Stomach (tissue), 9 donors: ENCODE measurements around the gene FOSB. TPM values are rescaled to one million over a fixed set of nuclear protein-coding genes. Genes with fewer than 3 reads are reported as not detected.
A peak's percentile ranks its signal among the peaks of the same experiment; 100 is the strongest.

Experiments used
- DNase-seq, 2 donors: peaks; one replicate each; pipeline versions ENCODE4 v3.0.0 to v3.0.0-alpha.2; 2013 to 2019
- H3K27ac ChIP-seq, 5 donors: fragments of 200-600 bp in 4 of 5; sonication (generic) in 4 of 5; one replicate each; pipeline ENCODE4 v1.5.1; 2013 to 2019; ENCODE audit warnings: mild to moderate bottlenecking in 1 of 5, moderate library complexity in 1 of 5
- H3K27me3 ChIP-seq, 3 donors: fragments of 200-600 bp; sonication (generic); one replicate each; pipeline ENCODE4 v1.5.1; 2017 to 2019; ENCODE audit warnings: mixed run types in 1 of 3
- H3K36me3 ChIP-seq, 4 donors: fragments of 200-600 bp; sonication (generic); 1 replicate in 3 of 4; 2 replicates in 1 of 4; pipeline ENCODE4 v1.5.1; 2016 to 2019
- H3K4me1 ChIP-seq, 4 donors: fragments of 200-600 bp; sonication (generic); one replicate each; pipeline ENCODE4 v1.5.1; 2016 to 2019
- H3K4me3 ChIP-seq, 4 donors: fragments of 200-600 bp; sonication (generic) in 3 of 4; one replicate each; pipeline ENCODE4 v1.5.1; 2016 to 2019; ENCODE audit warnings: mild to moderate bottlenecking in 1 of 4
- H3K9me3 ChIP-seq, 4 donors: fragments of 200-600 bp; sonication (generic); one replicate each; pipeline ENCODE4 v1.5.1; 2016 to 2019
- EP300 ChIP-seq: sonication (generic); formaldehyde crosslinking; IDR thresholded peaks from one replicate; pipeline ENCODE4 v1.6.1; 2017; ENCODE audit warnings: antibody characterized with exemption
- POLR2A ChIP-seq, 4 donors: fragments of 450-650 bp; IDR thresholded peaks; one replicate each; pipeline ENCODE4 v1.6.1; 2016; ENCODE audit warnings: antibody characterized with exemption in 4 of 4, control low read depth in 2 of 4, mild to moderate bottlenecking in 1 of 4, moderate library complexity in 1 of 4
- POLR2AphosphoS5 ChIP-seq, 3 donors: sonication (generic); formaldehyde crosslinking; IDR thresholded peaks; one replicate each; pipeline ENCODE4 v1.6.1; 2016; ENCODE audit warnings: antibody characterized with exemption in 3 of 3
- WGBS, 5 donors: extraction: QIAGEN DNeasy Blood & Tissue Kit in 3 of 5; methylation state at CpG; one replicate each; pipeline versions ENCODE4 v1.1.5 to v1.1.7; 2013 to 2018; 5-methylcytosine and 5-hydroxymethylcytosine counted together
- intact Hi-C: fragments of 100-400 bp; cut with DNase I; formaldehyde crosslinking; loops from one replicate; pipeline ENCODE4 v1.15.1; 2023; ENCODE audit warnings: low total_unique reads
- polyA plus RNA-seq, 3 donors: library from polyadenylated mRNA; stranded (reverse); fragments of 200-250 nt; gene quantifications; one replicate each; pipeline ENCODE4 v1.2.3, GENCODE V29; 2013
- total RNA-seq, 5 donors: library from RNA; depleted of rRNA; stranded (reverse); fragments of >200 nt; gene quantifications; one replicate each; pipeline versions ENCODE4 v1.1.0 to v1.2.3, GENCODE V29; 2014 to 2016
- TF ChIP-seq, protein P1 (sequence below), 7 experiments: fragments of 450-650 bp in 4 of 7; fragments of 200-600 bp in 3 of 7; sonication (generic) in 3 of 7; IDR thresholded peaks; one replicate each; pipeline ENCODE4 v1.5.1; 2016 to 2019; ENCODE audit warnings: antibody characterized with exemption in 7 of 7, control low read depth in 2 of 7, mild to moderate bottlenecking in 1 of 7
- donor health status: healthy with polysubstance abuse.
- donor health status: Bipolar disorder and iron deficiency.
- donor health status: healthy.

FOSB gene
- total and polyA plus RNA-seq, 8 donors = 1.2 to 76.8 (median 9.0) TPM

- no peak for DNase-seq
- Histone ChIP-seq H3K9me3 (no peaks in the 10 kb centered on the region), H3K4me3 (peak overlapping the region in 1 of 4 donors; percentile 78), H3K27ac (no peak overlapping the region), H3K36me3 (peaks cover 0 to 33% (median 0%) of the 10 kb centered on the region in 4 donors), H3K27me3 (peaks cover 0 to 41% (median 23%) of the 10 kb centered on the region in 3 donors), H3K4me1 (peaks cover 22 to 53% (median 41%) of the 10 kb centered on the region in 4 donors)
- 82 to 89% (median 86%) methylated on average over 16 of the region's 16 CpGs for WGBS, 5 donors
- intact Hi-C loops = no loop called here
- TF ChIP-seq POLR2A (IDR thresholded peaks at IDR 0.05) (no peak), POLR2AphosphoS5 (IDR thresholded peaks at IDR 0.05) (peak in 1 of 3 donors; percentile 41)
- TF ChIP-seq, protein P1, sequence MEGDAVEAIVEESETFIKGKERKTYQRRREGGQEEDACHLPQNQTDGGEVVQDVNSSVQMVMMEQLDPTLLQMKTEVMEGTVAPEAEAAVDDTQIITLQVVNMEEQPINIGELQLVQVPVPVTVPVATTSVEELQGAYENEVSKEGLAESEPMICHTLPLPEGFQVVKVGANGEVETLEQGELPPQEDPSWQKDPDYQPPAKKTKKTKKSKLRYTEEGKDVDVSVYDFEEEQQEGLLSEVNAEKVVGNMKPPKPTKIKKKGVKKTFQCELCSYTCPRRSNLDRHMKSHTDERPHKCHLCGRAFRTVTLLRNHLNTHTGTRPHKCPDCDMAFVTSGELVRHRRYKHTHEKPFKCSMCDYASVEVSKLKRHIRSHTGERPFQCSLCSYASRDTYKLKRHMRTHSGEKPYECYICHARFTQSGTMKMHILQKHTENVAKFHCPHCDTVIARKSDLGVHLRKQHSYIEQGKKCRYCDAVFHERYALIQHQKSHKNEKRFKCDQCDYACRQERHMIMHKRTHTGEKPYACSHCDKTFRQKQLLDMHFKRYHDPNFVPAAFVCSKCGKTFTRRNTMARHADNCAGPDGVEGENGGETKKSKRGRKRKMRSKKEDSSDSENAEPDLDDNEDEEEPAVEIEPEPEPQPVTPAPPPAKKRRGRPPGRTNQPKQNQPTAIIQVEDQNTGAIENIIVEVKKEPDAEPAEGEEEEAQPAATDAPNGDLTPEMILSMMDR (IDR thresholded peaks at IDR 0.05) = no peak
These were observed 3.5 kb downstream of the FOSB start for GRCh38 chr19:45471111-45471930.

DNA sequence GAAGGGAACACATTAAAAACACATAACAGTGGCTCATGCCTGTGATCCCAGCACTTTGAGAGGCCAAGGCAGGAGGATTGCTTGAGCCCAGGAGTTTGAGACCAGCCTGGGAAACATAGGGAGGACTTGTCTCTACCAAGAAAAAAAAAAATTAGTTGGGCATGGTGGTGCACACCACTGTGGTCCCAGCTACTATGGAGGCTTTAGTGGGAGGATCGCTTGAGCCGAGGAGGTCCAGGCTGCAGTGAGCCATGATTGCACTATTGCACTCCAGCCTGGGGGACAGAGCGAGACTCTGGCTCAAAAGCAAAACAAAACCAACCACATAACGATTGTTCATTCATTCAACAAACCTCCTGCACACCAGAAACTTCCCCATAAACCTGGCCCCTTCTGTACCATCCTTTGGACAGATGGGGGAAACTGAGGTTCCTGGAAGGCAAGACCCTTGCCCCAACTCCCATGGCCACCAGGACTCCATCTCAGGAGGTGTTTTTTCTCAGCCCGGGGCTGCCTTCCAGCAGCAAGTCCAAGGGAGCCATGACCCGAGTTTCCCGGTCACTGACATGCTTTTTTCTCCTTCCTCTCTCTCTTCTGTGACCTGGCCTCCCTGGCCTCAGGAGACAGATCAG lies 4.3 kb downstream of the FOSB start:
- intact Hi-C loops = no loop called here
- Histone ChIP-seq H3K4me3 (peak overlapping the region in 2 of 4 donors; percentile 21 to 78), H3K27me3 (peaks cover 0 to 41% (median 23%) of the 10 kb centered on the region in 3 donors), H3K4me1 (peaks cover 21 to 54% (median 37%) of the 10 kb centered on the region in 4 donors), H3K36me3 (peaks cover 0 to 33% (median 0%) of the 10 kb centered on the region in 4 donors), H3K9me3 (no peaks in the 10 kb centered on the region), H3K27ac (no peak overlapping the region)
- WGBS, 5 donors = 54 to 66% (median 61%) methylated on average over 7 of the region's 7 CpGs
- no peak for DNase-seq
- TF ChIP-seq EP300 (no peak), POLR2AphosphoS5 (IDR thresholded peaks at IDR 0.05) (peak in 1 of 3 donors; percentile 26)

DNA sequence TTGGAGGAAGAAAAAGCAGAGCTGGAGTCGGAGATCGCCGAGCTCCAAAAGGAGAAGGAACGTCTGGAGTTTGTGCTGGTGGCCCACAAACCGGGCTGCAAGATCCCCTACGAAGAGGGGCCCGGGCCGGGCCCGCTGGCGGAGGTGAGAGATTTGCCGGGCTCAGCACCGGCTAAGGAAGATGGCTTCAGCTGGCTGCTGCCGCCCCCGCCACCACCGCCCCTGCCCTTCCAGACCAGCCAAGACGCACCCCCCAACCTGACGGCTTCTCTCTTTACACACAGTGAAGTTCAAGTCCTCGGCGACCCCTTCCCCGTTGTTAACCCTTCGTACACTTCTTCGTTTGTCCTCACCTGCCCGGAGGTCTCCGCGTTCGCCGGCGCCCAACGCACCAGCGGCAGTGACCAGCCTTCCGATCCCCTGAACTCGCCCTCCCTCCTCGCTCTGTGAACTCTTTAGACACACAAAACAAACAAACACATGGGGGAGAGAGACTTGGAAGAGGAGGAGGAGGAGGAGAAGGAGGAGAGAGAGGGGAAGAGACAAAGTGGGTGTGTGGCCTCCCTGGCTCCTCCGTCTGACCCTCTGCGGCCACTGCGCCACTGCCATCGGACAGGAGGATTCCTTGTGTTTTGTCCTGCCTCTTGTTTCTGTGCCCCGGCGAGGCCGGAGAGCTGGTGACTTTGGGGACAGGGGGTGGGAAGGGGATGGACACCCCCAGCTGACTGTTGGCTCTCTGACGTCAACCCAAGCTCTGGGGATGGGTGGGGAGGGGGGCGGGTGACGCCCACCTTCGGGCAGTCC lies 5.0 kb downstream of the FOSB start:
- intact Hi-C loops = no loop called here
- Histone ChIP-seq H3K4me1 (peaks cover 19 to 57% (median 37%) of the 10 kb centered on the region in 4 donors), H3K36me3 (peaks cover 0 to 33% (median 0%) of the 10 kb centered on the region in 4 donors), H3K9me3 (no peaks in the 10 kb centered on the region), H3K27me3 (peaks cover 0 to 41% (median 23%) of the 10 kb centered on the region in 3 donors), H3K27ac (no peak overlapping the region), H3K4me3 (peak overlapping the region in 2 of 4 donors; percentile 21 to 78)
- 20 to 40% (median 26%) methylated on average over 29 to 44 of the region's 44 CpGs for WGBS, 5 donors
- DNase-seq = peak in 1 of 2 donors; percentile 50
- TF ChIP-seq EP300 (no peak), POLR2AphosphoS5 (IDR thresholded peaks at IDR 0.05) (peak in 2 of 3 donors; percentile 28 to 55)
- TF ChIP-seq, protein P1 (IDR thresholded peaks at IDR 0.05) = no peak

DNA sequence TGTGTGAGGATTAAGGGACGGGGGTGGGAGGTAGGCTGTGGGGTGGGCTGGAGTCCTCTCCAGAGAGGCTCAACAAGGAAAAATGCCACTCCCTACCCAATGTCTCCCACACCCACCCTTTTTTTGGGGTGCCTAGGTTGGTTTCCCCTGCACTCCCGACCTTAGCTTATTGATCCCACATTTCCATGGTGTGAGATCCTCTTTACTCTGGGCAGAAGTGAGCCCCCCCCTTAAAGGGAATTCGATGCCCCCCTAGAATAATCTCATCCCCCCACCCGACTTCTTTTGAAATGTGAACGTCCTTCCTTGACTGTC lies 5.5 kb downstream of the FOSB start:
- H3K4me1 ChIP-seq = peaks cover 20 to 58% (median 37%) of the 10 kb centered on the region in 4 donors
- 24 to 38% (median 36%) methylated on average over 2 to 5 of the region's 5 CpGs for WGBS, 5 donors
- intact Hi-C loops = no loop called here

More for the DNA sequence above, 5.5 kb downstream of the FOSB start:
- Histone ChIP-seq H3K27ac (no peak overlapping the region), H3K36me3 (peaks cover 0 to 33% (median 0%) of the 10 kb centered on the region in 4 donors), H3K27me3 (peaks cover 0 to 41% (median 23%) of the 10 kb centered on the region in 3 donors), H3K4me3 (peak overlapping the region in 1 of 4 donors; percentile 78), H3K9me3 (no peaks in the 10 kb centered on the region)
- TF ChIP-seq, protein P1 (IDR thresholded peaks at IDR 0.05) = no peak
- TF ChIP-seq POLR2A (IDR thresholded peaks at IDR 0.05) = no peak
- no peak for DNase-seq
